Endodermal cell (in vitro differentiated cells): ENCODE data around the gene RASGEF1C. TPM values are rescaled to one million over a fixed set of nuclear protein-coding genes. Genes with fewer than 3 reads are reported as not detected.

Experiments used
- DNase-seq: peaks from one replicate; pipeline ENCODE4 v3.0.0-alpha.2; 2017
- H3K27ac ChIP-seq: 2 replicates; pipeline ENCODE4 v1.5.1; 2013; ENCODE audit warnings: mild to moderate bottlenecking, low read depth, low read length, moderate library complexity
- H3K27me3 ChIP-seq: 2 replicates; pipeline ENCODE4 v1.6.1; 2013; ENCODE audit warnings: mild to moderate bottlenecking, low read length, moderate library complexity; ENCODE audit not compliant: insufficient read depth, control insufficient read depth, poor library complexity, severe bottlenecking
- H3K36me3 ChIP-seq: 2 replicates; pipeline ENCODE4 v1.7.0; 2013; ENCODE audit warnings: mild to moderate bottlenecking, low read length, moderate library complexity; ENCODE audit not compliant: control insufficient read depth, insufficient read depth
- H3K4me1 ChIP-seq: one replicate; pipeline ENCODE4 v1.7.0; 2013; ENCODE audit warnings: low read length; ENCODE audit not compliant: control insufficient read depth, insufficient read depth
- H3K4me3 ChIP-seq: 2 replicates; pipeline ENCODE4 v1.5.1; 2013; ENCODE audit warnings: mild to moderate bottlenecking, low read length, moderate library complexity
- H3K9ac ChIP-seq: 2 replicates; pipeline ENCODE4 v1.6.1; 2013; ENCODE audit warnings: mild to moderate bottlenecking, low read length, moderate library complexity; ENCODE audit not compliant: poor library complexity, severe bottlenecking; ENCODE audit errors: extremely low read depth
- H3K9me3 ChIP-seq: 2 replicates; pipeline ENCODE4 v1.6.1; 2013; ENCODE audit warnings: mild to moderate bottlenecking, low read length, moderate library complexity; ENCODE audit not compliant: control insufficient read depth
- H3K27ac Mint-ChIP-seq: 2 replicates; pipeline ENCODE4 v1.8.0; 2020; ENCODE audit warnings: mixed read lengths
- H3K27me3 Mint-ChIP-seq: 2 replicates; pipeline ENCODE4 v1.8.0; 2021; ENCODE audit warnings: mild to moderate bottlenecking, mixed read lengths; ENCODE audit not compliant: insufficient read depth
- H3K36me3 Mint-ChIP-seq: 2 replicates; pipeline ENCODE4 v1.8.0; 2020; ENCODE audit warnings: low read depth, mixed read lengths
- H3K4me1 Mint-ChIP-seq: 2 replicates; pipeline ENCODE4 v1.8.0; 2020; ENCODE audit warnings: mixed read lengths
- H3K4me3 Mint-ChIP-seq: 2 replicates; pipeline ENCODE4 v1.8.0; 2020; ENCODE audit warnings: mild to moderate bottlenecking, moderate library complexity, mixed read lengths
- H3K9me3 Mint-ChIP-seq: 2 replicates; pipeline ENCODE4 v1.8.0; 2020; ENCODE audit warnings: mild to moderate bottlenecking, mixed read lengths
- WGBS, 2 experiments: methylation state at CpG; one replicate each; pipeline versions ENCODE4 v1.1.5 to v1.1.7; 2013; ENCODE audit warnings: missing lambda C conversion rate in 2 of 2, mixed read lengths in 1 of 2; ENCODE audit not compliant: insufficient coverage in 1 of 2, insufficient read length in 1 of 2; 5-methylcytosine and 5-hydroxymethylcytosine counted together
- total RNA-seq, 2 donors: library from RNA; stranded (reverse); fragmentation: NEBNext Ultra II Directional in 1 of 2; extraction: Animal tissue kit (Norgen Biotek cat#: 25700) in 1 of 2; gene quantifications; 2 replicates in 1 of 2; 3 replicates in 1 of 2; pipeline ENCODE4 v1.2.1, GENCODE V29; 2021
- TF ChIP-seq, protein P1 (sequence below): fragments of 200-600 bp; sonication (generic); conservative IDR thresholded peaks from 2 replicates; pipeline ENCODE4 v1.5.0; 2021; ENCODE audit warnings: antibody characterized with exemption, mild to moderate bottlenecking

The RASGEF1C gene
- total RNA-seq, 2 donors from 2014 or later, result 0.62 to 0.75 TPM

DNA sequence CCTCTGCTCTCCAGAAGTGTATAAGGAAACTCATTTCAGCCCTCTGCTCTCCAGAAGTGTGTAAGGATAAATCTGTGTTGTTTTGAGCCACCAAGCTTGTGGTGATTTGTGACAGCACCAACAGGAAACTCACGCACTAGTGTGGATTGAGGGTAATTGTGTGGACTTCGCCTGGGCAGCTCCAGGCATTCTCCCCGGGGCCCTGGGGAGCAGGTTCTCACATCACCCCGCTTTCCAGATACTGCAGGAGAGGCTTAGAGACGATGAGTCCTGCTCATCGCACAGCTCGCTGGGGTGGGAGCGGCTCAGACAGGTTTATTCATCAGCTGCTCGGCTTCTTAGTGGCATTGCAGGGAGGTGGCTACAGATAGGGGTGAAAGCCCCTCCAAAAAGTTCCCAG, 99.1 kb downstream of the RASGEF1C start:
- Histone ChIP-seq H3K4me1 (no peaks in the 10 kb centered on the region), H3K36me3 (no peaks in the 10 kb centered on the region), H3K4me3 (no peak overlapping the region), H3K9ac (no peak overlapping the region), H3K27me3 (no peaks in the 10 kb centered on the region), H3K9me3 (peaks cover 26% of the 10 kb centered on the region), H3K27ac (no peak overlapping the region)
- WGBS, 2 experiments, result 77 to 90% methylated on average over 5 to 9 of the region's 9 CpGs
- H3K4me1 Mint-ChIP-seq, result peaks cover 3% of the 10 kb centered on the region
- no peaks in the 10 kb centered on the region for H3K36me3 Mint-ChIP-seq
- TF ChIP-seq, protein P1, sequence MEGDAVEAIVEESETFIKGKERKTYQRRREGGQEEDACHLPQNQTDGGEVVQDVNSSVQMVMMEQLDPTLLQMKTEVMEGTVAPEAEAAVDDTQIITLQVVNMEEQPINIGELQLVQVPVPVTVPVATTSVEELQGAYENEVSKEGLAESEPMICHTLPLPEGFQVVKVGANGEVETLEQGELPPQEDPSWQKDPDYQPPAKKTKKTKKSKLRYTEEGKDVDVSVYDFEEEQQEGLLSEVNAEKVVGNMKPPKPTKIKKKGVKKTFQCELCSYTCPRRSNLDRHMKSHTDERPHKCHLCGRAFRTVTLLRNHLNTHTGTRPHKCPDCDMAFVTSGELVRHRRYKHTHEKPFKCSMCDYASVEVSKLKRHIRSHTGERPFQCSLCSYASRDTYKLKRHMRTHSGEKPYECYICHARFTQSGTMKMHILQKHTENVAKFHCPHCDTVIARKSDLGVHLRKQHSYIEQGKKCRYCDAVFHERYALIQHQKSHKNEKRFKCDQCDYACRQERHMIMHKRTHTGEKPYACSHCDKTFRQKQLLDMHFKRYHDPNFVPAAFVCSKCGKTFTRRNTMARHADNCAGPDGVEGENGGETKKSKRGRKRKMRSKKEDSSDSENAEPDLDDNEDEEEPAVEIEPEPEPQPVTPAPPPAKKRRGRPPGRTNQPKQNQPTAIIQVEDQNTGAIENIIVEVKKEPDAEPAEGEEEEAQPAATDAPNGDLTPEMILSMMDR, result no peak
- no peak overlapping the region for H3K4me3 Mint-ChIP-seq
- H3K9me3 Mint-ChIP-seq, result peaks cover 34% of the 10 kb centered on the region
- no peak overlapping the region for H3K27ac Mint-ChIP-seq
- H3K27me3 Mint-ChIP-seq, result no peaks in the 10 kb centered on the region
- no peak for DNase-seq

DNA sequence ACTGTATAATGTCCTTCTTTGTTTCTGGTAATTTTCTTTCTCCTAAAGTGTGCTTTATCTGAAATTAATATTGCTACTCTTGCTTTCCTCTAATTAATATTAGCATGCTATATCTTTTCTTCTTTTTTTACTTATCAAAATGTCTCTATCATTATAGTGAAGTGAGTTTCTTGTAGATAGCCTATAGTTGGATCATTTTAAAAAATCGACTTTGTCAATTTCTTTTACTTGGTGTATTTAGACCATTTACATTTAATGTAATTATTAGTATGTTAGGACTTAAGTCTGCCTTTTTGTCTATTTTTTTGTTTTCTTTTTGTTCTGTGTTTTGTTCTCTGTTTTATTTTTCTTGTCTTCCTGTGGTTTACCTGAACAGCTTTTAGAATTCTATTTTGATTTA, 102.0 kb downstream of the RASGEF1C start:
- H3K9me3 Mint-ChIP-seq, result peaks cover 37% of the 10 kb centered on the region
- no peak overlapping the region for H3K4me3 ChIP-seq
- peaks cover 26% of the 10 kb centered on the region for H3K9me3 ChIP-seq
- no peaks in the 10 kb centered on the region for H3K27me3 ChIP-seq
- DNase-seq, result no peak
- TF ChIP-seq, protein P1, result no peak
- H3K4me1 Mint-ChIP-seq, result peaks cover 3% of the 10 kb centered on the region
- H3K27ac ChIP-seq, result no peak overlapping the region
- peaks cover 4% of the 10 kb centered on the region for H3K27me3 Mint-ChIP-seq
- no peak overlapping the region for H3K27ac Mint-ChIP-seq
- no peaks in the 10 kb centered on the region for H3K36me3 ChIP-seq
- WGBS, 2 experiments, result 100% methylated on average over 1 of the region's 1 CpG; no CpG with 5 or more reads in 1 of the 2 experiments
- H3K36me3 Mint-ChIP-seq, result no peaks in the 10 kb centered on the region
- H3K4me3 Mint-ChIP-seq, result no peak overlapping the region
- no peak overlapping the region for H3K9ac ChIP-seq
- H3K4me1 ChIP-seq, result no peaks in the 10 kb centered on the region

DNA sequence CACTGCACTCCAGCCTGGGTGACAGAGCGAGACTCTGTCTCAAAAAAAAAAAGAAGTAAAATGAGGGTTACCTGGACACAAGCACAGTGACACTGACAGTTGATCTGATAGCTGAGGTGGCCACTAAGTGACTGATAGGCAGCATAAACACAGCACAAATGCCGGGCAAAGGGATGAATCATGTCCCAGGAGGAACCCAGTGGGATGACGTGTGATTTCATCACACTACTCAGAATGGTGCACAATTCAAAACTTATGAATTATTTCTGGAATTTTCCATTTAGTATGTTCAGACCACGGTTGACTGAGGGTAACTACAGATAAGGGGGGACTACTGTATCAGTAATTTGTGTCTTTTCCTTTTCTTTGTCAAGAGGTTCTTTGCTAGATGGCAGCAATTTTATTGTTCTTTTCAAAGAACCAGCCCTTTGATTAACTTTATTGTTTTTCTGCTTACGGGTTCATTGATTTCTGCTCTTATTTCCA, 103.1 kb downstream of the RASGEF1C start:
- WGBS, 2 experiments, result 94 to 96% methylated on average over 3 to 5 of the region's 5 CpGs
- no peaks in the 10 kb centered on the region for H3K4me1 ChIP-seq
- Mint-ChIP-seq H3K27me3 (peaks cover 4% of the 10 kb centered on the region), H3K27ac (no peak overlapping the region), H3K9me3 (peaks cover 37% of the 10 kb centered on the region), H3K36me3 (no peaks in the 10 kb centered on the region), H3K4me1 (no peaks in the 10 kb centered on the region), H3K4me3 (no peak overlapping the region)
- TF ChIP-seq, protein P1, result no peak
- H3K4me3 ChIP-seq, result no peak overlapping the region
- no peaks in the 10 kb centered on the region for H3K27me3 ChIP-seq
- H3K36me3 ChIP-seq, result no peaks in the 10 kb centered on the region
- H3K9ac ChIP-seq, result no peak overlapping the region
- no peak for DNase-seq
- no peak overlapping the region for H3K27ac ChIP-seq
- peaks cover 26% of the 10 kb centered on the region for H3K9me3 ChIP-seq
